Smooth muscle cell (in vitro differentiated cells): ENCODE data around the gene GSTO2. TPM values are rescaled to one million over a fixed set of nuclear protein-coding genes. Genes with fewer than 3 reads are reported as not detected.

Experiments
- DNase-seq: peaks from one replicate; lab custom pipeline; 2025; ENCODE audit not compliant: unreplicated experiment; lab: John Stamatoyannopoulos, UW
- H2AFZ ChIP-seq: fragments of 200-600 bp; sonication (generic); 2 replicates; pipeline ENCODE4 v1.6.0; 2016; ENCODE audit warnings: antibody characterized with exemption, low read depth, mild to moderate bottlenecking
- H3F3A ChIP-seq: fragments of 200-600 bp; sonication (generic); 2 replicates; pipeline ENCODE4 v1.6.0; 2017; ENCODE audit warnings: antibody characterized with exemption, low read depth
- H3K27ac ChIP-seq: fragments of 200-600 bp; sonication (generic); 2 replicates; pipeline ENCODE4 v1.5.1; 2016; ENCODE audit warnings: low read depth, mild to moderate bottlenecking
- H3K27me3 ChIP-seq: fragments of 200-600 bp; sonication (generic); 2 replicates; pipeline ENCODE4 v1.6.1; 2016; ENCODE audit warnings: low read depth, mild to moderate bottlenecking
- H3K36me3 ChIP-seq: fragments of 200-600 bp; sonication (generic); 2 replicates; pipeline ENCODE4 v1.5.1; 2016; ENCODE audit warnings: low read depth
- H3K4me1 ChIP-seq: fragments of 200-600 bp; sonication (generic); 2 replicates; pipeline ENCODE4 v1.5.1; 2016; ENCODE audit warnings: low read depth
- H3K4me2 ChIP-seq: fragments of 200-600 bp; sonication (generic); 2 replicates; pipeline ENCODE4 v1.6.0; 2016; ENCODE audit warnings: mild to moderate bottlenecking
- H3K4me3 ChIP-seq: fragments of 200-600 bp; sonication (generic); 2 replicates; pipeline ENCODE4 v1.5.1; 2016; ENCODE audit warnings: mild to moderate bottlenecking
- H3K79me2 ChIP-seq: fragments of 200-600 bp; sonication (generic); 2 replicates; pipeline ENCODE4 v1.6.0; 2016; ENCODE audit warnings: low read depth, mild to moderate bottlenecking
- H3K9ac ChIP-seq: fragments of 200-600 bp; sonication (generic); 2 replicates; pipeline ENCODE4 v1.6.0; 2016; ENCODE audit warnings: low read depth
- H3K9me3 ChIP-seq: fragments of 200-600 bp; sonication (generic); replicated peaks from 2 replicates; pipeline ENCODE4 v1.5.1; 2016; ENCODE audit warnings: low read depth
- H4K20me1 ChIP-seq: fragments of 200-600 bp; sonication (generic); 2 replicates; pipeline ENCODE4 v1.6.0; 2016; ENCODE audit warnings: low read depth
- WGBS: methylation state at CpG from one replicate; pipeline ENCODE4 v1.1.7; 2016; ENCODE audit warnings: low lambda C conversion rate; 5-methylcytosine and 5-hydroxymethylcytosine counted together
- polyA plus RNA-seq: library from polyadenylated mRNA; unstranded; fragments of >200 nt; fragmentation: Nextera tagmentation; extraction: Ambion mirVana; gene quantifications from 2 replicates; pipeline ENCODE4 v1.2.1, GENCODE V29; 2016
- total RNA-seq: library from RNA; depleted of rRNA; stranded (reverse); fragments of >200 nt; gene quantifications from 2 replicates; pipeline ENCODE4 v1.2.3, GENCODE V29; 2014
- TF ChIP-seq, protein P1 (sequence below): fragments of 200-600 bp; sonication (generic); IDR thresholded peaks from 2 replicates; pipeline ENCODE4 v1.5.1; 2017; ENCODE audit warnings: borderline replicate concordance, mild to moderate bottlenecking, antibody characterized with exemption; ENCODE audit not compliant: insufficient read depth, poor library complexity, severe bottlenecking

Gene GSTO2
- total and polyA plus RNA-seq, 2 experiments from 2014 or later, result 2.1 to 3.7 TPM

DNA sequence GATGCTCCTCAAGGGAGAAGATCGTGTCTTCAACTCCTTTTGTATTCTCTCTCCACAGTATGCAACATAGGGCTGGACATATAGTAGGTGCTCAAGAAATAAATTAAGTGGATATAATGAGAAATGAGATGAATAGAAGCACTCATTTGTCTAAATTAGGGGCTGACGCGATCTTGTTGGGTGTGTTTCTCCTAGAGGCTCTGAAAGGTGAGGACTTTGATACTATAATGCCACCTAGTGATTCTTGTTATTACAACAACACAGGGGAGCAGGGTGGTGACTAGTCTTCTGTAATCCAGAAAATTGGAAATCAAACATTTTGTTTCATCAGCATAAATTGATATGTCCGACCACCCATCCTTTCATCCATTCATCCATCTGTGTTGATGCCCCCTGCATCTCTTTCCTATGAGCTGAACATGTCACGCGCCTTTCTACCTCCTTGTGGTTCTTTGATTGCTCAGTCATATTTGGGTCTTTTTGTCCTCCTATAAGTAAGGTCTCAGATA, 81.2 kb downstream of the GSTO2 start:
- Histone ChIP-seq H3K4me3 (peak overlapping the region; percentile 38), H3K4me2 (peak overlapping the region; percentile 87), H3K36me3 (no peaks in the 10 kb centered on the region), H3K4me1 (no peaks in the 10 kb centered on the region), H2AFZ (peak overlapping the region; percentile 64), H3K27me3 (no peaks in the 10 kb centered on the region), H3K9ac (peak overlapping the region; percentile 64), H4K20me1 (no peaks in the 10 kb centered on the region), H3K79me2 (no peaks in the 10 kb centered on the region), H3F3A (peaks cover 13% of the 10 kb centered on the region), H3K9me3 (no peaks in the 10 kb centered on the region), H3K27ac (peak overlapping the region; percentile 73)
- no peak for DNase-seq
- 40% methylated on average over 6 of the region's 6 CpGs for WGBS
- TF ChIP-seq, protein P1, sequence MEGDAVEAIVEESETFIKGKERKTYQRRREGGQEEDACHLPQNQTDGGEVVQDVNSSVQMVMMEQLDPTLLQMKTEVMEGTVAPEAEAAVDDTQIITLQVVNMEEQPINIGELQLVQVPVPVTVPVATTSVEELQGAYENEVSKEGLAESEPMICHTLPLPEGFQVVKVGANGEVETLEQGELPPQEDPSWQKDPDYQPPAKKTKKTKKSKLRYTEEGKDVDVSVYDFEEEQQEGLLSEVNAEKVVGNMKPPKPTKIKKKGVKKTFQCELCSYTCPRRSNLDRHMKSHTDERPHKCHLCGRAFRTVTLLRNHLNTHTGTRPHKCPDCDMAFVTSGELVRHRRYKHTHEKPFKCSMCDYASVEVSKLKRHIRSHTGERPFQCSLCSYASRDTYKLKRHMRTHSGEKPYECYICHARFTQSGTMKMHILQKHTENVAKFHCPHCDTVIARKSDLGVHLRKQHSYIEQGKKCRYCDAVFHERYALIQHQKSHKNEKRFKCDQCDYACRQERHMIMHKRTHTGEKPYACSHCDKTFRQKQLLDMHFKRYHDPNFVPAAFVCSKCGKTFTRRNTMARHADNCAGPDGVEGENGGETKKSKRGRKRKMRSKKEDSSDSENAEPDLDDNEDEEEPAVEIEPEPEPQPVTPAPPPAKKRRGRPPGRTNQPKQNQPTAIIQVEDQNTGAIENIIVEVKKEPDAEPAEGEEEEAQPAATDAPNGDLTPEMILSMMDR, result peak; percentile 57

- TF ChIP-seq, protein P1, result no peak
- Histone ChIP-seq H3K36me3 (no peaks in the 10 kb centered on the region), H3K27me3 (no peaks in the 10 kb centered on the region), H3K79me2 (no peaks in the 10 kb centered on the region), H3K4me3 (no peak overlapping the region), H3F3A (peaks cover 13% of the 10 kb centered on the region), H3K9ac (peak overlapping the region; percentile 1), H3K9me3 (no peaks in the 10 kb centered on the region), H2AFZ (no peak overlapping the region), H3K4me1 (no peaks in the 10 kb centered on the region), H3K27ac (peak overlapping the region; percentile 71), H3K4me2 (peak overlapping the region; percentile 87), H4K20me1 (no peaks in the 10 kb centered on the region)
- DNase-seq, result no peak
- WGBS, result 51% methylated on average over 2 of the region's 2 CpGs
Observed at GRCh38 chr10:104351061-104351702, 82.2 kb downstream of the GSTO2 start.

DNA sequence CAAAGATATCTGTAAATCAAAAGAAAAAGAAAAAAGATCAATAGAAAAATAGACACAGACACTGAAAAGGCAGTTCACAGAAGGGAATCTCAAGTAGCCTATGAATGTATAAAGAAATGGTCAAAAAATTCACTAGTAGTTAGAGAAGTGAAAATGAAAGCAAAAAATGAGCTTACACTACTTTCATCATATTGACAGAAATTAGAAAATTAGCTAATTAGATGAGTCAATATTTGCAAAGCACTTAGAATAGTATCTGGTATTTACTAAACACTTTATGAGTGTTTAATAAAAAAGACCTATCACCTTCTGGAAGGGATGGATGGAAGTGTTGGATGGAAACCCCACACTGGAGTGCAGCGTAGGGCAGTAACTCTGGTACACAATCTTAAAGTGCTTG, 82.9 kb downstream of the GSTO2 start:
- H3F3A ChIP-seq, result peaks cover 13% of the 10 kb centered on the region
- peak overlapping the region; percentile 71 for H3K27ac ChIP-seq
- H3K4me3 ChIP-seq, result no peak overlapping the region
- 94% methylated on average over 1 of the region's 1 CpG for WGBS
- no peaks in the 10 kb centered on the region for H4K20me1 ChIP-seq
- no peaks in the 10 kb centered on the region for H3K79me2 ChIP-seq
- DNase-seq, result no peak
- peak overlapping the region; percentile 87 for H3K4me2 ChIP-seq
- no peaks in the 10 kb centered on the region for H3K36me3 ChIP-seq
- no peak overlapping the region for H2AFZ ChIP-seq
- TF ChIP-seq, protein P1, result no peak
- H3K9ac ChIP-seq, result no peak overlapping the region
- no peaks in the 10 kb centered on the region for H3K4me1 ChIP-seq
- H3K27me3 ChIP-seq, result no peaks in the 10 kb centered on the region
- H3K9me3 ChIP-seq, result no peaks in the 10 kb centered on the region
